Measurements from ENCODE around the gene RSBN1L.
"Not testable (repeated sequence)": the region's sequence is repeated elsewhere in the genome, so short reads cannot be mapped to it uniquely, and the experiment has no call there.

Gene RSBN1L

DNA sequence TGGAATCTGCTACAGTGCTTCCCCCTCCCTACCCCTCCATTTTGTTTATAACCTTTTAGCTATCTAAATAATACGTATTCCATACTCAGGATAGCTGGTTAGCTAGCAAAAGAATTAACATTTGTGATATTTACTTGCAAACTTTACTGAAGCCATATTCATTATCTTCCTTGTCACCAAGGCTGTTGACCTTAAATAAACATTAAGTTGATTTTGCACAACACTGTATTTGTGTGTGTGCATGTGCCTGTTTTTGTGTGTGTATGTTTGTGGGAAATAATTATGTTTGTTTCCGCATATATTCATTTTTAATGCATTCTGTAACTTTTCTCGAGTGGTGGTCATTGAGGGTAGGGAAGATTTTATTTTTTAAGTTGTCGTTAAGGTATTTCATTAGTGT is 86.1 kb downstream of the RSBN1L start:
- peaks cover 54% of the 10 kb centered on the region for H3K36me3 ChIP-seq (ENCODE audit: insufficient read depth, low read length)
- no peak overlapping the region for H3K4me3 ChIP-seq
- no peak for DNase-seq (ENCODE audit: low read depth, low spot score)
- H3K27ac ChIP-seq, result no peak overlapping the region
- 0 out of 2 replicates have a peak, but pooled peaks cover 6% of the 10 kb centered on the region for H3K9me3 ChIP-seq (ENCODE audit: low read depth, low read length)
- TF ChIP-seq POLR2AphosphoS5 (IDR thresholded peaks at IDR 0.05; ENCODE audit: borderline replicate concordance, low read depth, low read length) (no peak), FOXP2 (optimal IDR thresholded peaks at IDR 0.05; ENCODE audit: control extremely low read depth, extremely low read length, insufficient read depth) (no peak), EZH2 (IDR thresholded peaks at IDR 0.05) (no peak)
- no peak overlapping the region for H3K9ac ChIP-seq (ENCODE audit: insufficient read length)

DNA sequence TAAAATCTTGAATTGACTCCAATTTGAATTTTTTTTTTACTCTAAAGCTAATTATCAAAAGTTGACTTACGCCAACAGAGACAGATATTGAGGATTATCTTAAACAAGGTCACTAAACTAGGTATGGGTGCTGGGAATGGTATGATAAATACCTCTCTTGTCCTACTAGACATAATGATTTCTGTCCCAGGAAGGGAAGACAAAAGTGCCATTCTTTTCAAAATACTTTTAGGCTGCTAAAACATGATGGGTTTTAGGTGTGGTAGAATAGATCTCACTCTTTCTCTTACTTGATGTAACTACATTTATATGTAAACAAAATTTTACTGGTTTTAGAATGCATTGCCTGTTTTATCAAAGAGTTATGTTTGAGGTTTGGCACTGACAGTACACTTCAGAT is 86.9 kb downstream of the RSBN1L start:
- Histone ChIP-seq H3K27ac (no peak overlapping the region), H3K9me3 (ENCODE audit: low read depth, low read length) (0 out of 2 replicates have a peak, but pooled peaks cover 6% of the 10 kb centered on the region), H3K4me3 (no peak overlapping the region), H3K9ac (ENCODE audit: insufficient read length) (no peak overlapping the region), H3K36me3 (ENCODE audit: insufficient read depth, low read length) (peaks cover 49% of the 10 kb centered on the region)
- no peak for DNase-seq (ENCODE audit: low read depth, low spot score)
- TF ChIP-seq FOXP2 (optimal IDR thresholded peaks at IDR 0.05; ENCODE audit: control extremely low read depth, extremely low read length, insufficient read depth), result no peak
- TF ChIP-seq POLR2AphosphoS5 (IDR thresholded peaks at IDR 0.05; ENCODE audit: borderline replicate concordance, low read depth, low read length), result no peak
- no peak for TF ChIP-seq EZH2 (IDR thresholded peaks at IDR 0.05)

- Histone ChIP-seq H3K36me3 (ENCODE audit: insufficient read depth, low read length) (peaks cover 44% of the 10 kb centered on the region), H3K4me3 (no peak overlapping the region), H3K9me3 (ENCODE audit: low read depth, low read length) (0 out of 2 replicates have a peak, but pooled peaks cover 6% of the 10 kb centered on the region), H3K9ac (ENCODE audit: insufficient read length) (no peak overlapping the region), H3K27ac (no peak overlapping the region)
- TF ChIP-seq EZH2 (IDR thresholded peaks at IDR 0.05), result no peak
- DNase-seq (ENCODE audit: low read depth, low spot score), result no peak
Observed at GRCh38 chr7:77783545-77783944, 87.3 kb downstream of the RSBN1L start.

DNA sequence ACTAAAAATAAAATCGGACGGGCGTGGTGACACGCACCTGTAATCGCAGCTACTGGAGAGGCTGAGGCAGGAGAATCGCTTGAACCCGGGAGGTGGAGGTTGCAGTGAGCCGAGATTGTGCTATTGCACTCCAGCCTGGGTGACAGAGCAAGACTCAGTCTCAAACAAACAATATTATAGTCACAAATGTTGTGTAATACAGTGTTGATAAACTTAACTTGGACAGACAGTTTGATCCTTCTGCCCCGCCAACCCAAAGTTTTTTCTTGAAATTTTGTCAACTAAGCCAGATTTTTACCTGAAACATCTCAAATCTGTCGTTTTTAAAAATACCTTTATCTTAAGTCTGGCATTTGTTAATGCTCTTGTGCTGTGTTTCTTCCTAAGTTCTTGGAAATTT is 88.2 kb downstream of the RSBN1L start:
- not testable (repeated sequence) for DNase-seq (ENCODE audit: low read depth, low spot score); H3K9ac ChIP-seq (ENCODE audit: insufficient read length); H3K9me3 ChIP-seq (ENCODE audit: low read depth, low read length); H3K4me3 ChIP-seq; H3K27ac ChIP-seq
- peaks cover 38% of the 10 kb centered on the region for H3K36me3 ChIP-seq (ENCODE audit: insufficient read depth, low read length)

DNA sequence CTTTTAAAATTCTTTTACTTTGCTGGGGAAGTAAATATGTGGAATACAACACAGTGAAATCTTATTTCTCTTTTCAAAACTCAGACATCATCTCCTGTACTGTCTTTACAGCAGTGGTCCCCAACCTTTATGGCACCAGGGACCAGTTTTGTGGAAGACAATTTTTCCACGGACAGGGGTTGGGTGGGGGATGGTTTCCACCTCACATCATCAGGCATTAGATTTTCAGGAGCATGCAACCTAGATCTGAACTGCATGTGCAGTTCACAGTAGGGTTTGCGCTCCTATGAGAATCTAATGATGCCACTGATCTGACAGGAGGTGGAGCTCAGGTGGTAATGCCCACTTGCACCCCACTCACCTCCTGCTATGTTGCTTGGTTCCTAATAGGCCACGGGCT is 89.8 kb downstream of the RSBN1L start:
- no peak overlapping the region for H3K9ac ChIP-seq (ENCODE audit: insufficient read length)
- H3K9me3 ChIP-seq (ENCODE audit: low read depth, low read length), result 0 out of 2 replicates have a peak, but pooled peaks cover 6% of the 10 kb centered on the region
- no peak overlapping the region for H3K27ac ChIP-seq
- no peak overlapping the region for H3K4me3 ChIP-seq
- TF ChIP-seq EZH2 (IDR thresholded peaks at IDR 0.05) (no peak), FOXP2 (optimal IDR thresholded peaks at IDR 0.05; ENCODE audit: control extremely low read depth, extremely low read length, insufficient read depth) (no peak), POLR2AphosphoS5 (IDR thresholded peaks at IDR 0.05; ENCODE audit: borderline replicate concordance, low read depth, low read length) (no peak)
- no peak for DNase-seq (ENCODE audit: low read depth, low spot score)
- H3K36me3 ChIP-seq (ENCODE audit: insufficient read depth, low read length), result peaks cover 28% of the 10 kb centered on the region

GRCh38 chr7:77786741-77787140 is 90.5 kb downstream of the RSBN1L start:
- no peak overlapping the region for H3K4me3 ChIP-seq
- H3K36me3 ChIP-seq (ENCODE audit: insufficient read depth, low read length), result peaks cover 23% of the 10 kb centered on the region
- H3K9ac ChIP-seq (ENCODE audit: insufficient read length), result no peak overlapping the region
- TF ChIP-seq EZH2 (IDR thresholded peaks at IDR 0.05), result no peak
- no peak for TF ChIP-seq POLR2AphosphoS5 (IDR thresholded peaks at IDR 0.05; ENCODE audit: borderline replicate concordance, low read depth, low read length)
- no peak for TF ChIP-seq FOXP2 (optimal IDR thresholded peaks at IDR 0.05; ENCODE audit: control extremely low read depth, extremely low read length, insufficient read depth)
- DNase-seq (ENCODE audit: low read depth, low spot score), result no peak
- H3K27ac ChIP-seq, result no peak overlapping the region
- H3K9me3 ChIP-seq (ENCODE audit: low read depth, low read length), result 0 out of 2 replicates have a peak, but pooled peaks cover 6% of the 10 kb centered on the region

DNA sequence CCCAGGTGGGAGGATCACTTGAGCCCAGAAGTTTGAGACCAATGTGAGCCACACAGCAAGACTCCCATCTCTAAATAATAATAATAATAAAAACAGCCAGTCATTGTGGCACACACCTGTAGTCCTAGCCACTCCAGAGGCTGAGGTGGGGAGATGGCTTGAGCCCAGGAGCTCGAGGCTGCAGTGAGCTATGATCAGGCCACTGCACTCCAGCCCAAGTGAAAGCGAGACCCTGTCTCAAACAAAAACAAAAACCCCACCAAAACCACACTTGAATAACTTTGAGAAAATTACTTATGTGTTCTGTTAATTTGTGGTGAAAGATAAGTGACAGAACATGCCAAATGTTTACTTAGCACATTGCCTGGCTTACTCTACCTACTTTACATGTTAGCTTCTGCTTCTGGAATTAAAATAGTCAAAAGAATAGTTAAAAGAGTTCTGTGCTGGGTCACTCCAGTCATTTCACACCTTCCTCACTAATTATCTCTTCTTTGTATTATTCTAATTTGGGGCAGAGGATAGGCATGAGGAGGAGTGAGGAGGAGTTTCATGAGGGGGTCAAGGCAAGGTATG is 92.2 kb downstream of the RSBN1L start:
- DNase-seq (ENCODE audit: low read depth, low spot score), result no peak
- no peak for TF ChIP-seq POLR2AphosphoS5 (IDR thresholded peaks at IDR 0.05; ENCODE audit: borderline replicate concordance, low read depth, low read length)
- Histone ChIP-seq H3K9ac (ENCODE audit: insufficient read length) (no peak overlapping the region), H3K9me3 (ENCODE audit: low read depth, low read length) (0 out of 2 replicates have a peak, but pooled peaks cover 6% of the 10 kb centered on the region), H3K36me3 (ENCODE audit: insufficient read depth, low read length) (peaks cover 12% of the 10 kb centered on the region; the same call in 1 of the 2 replicates), H3K27ac (no peak overlapping the region), H3K4me3 (no peak overlapping the region)

- Histone ChIP-seq H3K9ac (ENCODE audit: insufficient read length) (no peak overlapping the region), H3K9me3 (ENCODE audit: low read depth, low read length) (no peaks in the 10 kb centered on the region), H3K4me3 (no peak overlapping the region), H3K36me3 (ENCODE audit: insufficient read depth, low read length) (peaks cover 12% of the 10 kb centered on the region; the same call in 1 of the 2 replicates), H3K27ac (peak overlapping the region; percentile 44; the same call in 1 of the 2 replicates)
- TF ChIP-seq POLR2AphosphoS5 (IDR thresholded peaks at IDR 0.05; ENCODE audit: borderline replicate concordance, low read depth, low read length) (no peak), FOXP2 (optimal IDR thresholded peaks at IDR 0.05; ENCODE audit: control extremely low read depth, extremely low read length, insufficient read depth) (no peak), EZH2 (IDR thresholded peaks at IDR 0.05) (no peak)
- DNase-seq (ENCODE audit: low read depth, low spot score), result no peak
Observed at GRCh38 chr7:77791336-77791735, 95.1 kb downstream of the RSBN1L start.

DNA sequence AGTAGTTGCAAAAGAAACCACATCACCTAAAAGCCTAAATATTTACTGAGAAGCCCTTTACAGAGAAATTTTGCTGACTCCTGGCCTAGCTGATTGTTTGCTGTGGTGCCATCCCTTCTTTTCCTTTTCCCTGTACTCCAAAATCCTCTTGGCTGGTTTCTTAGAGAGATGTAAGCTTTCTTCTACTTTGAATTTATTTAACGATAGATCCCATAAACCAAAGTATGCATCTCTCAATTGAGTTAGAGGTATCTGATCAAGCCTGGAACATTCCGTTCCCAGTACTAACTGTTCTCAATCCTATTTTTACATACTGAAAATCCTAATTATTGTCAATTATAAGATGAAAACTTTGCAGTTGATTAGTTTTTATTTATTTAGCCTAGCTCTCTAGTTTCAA is 95.7 kb downstream of the RSBN1L start:
- Histone ChIP-seq H3K9ac (ENCODE audit: insufficient read length) (no peak overlapping the region), H3K4me3 (no peak overlapping the region), H3K9me3 (ENCODE audit: low read depth, low read length) (no peaks in the 10 kb centered on the region), H3K27ac (peak overlapping the region; percentile 44), H3K36me3 (ENCODE audit: insufficient read depth, low read length) (peaks cover 12% of the 10 kb centered on the region; the same call in 1 of the 2 replicates)
- TF ChIP-seq POLR2AphosphoS5 (IDR thresholded peaks at IDR 0.05; ENCODE audit: borderline replicate concordance, low read depth, low read length) (no peak), EZH2 (IDR thresholded peaks at IDR 0.05) (no peak), FOXP2 (optimal IDR thresholded peaks at IDR 0.05; ENCODE audit: control extremely low read depth, extremely low read length, insufficient read depth) (no peak)
- DNase-seq (ENCODE audit: low read depth, low spot score), result no peak

Data from SK-N-MC (cell line).